ENCODE data around the gene SLC4A11.

Gene SLC4A11

DNA sequence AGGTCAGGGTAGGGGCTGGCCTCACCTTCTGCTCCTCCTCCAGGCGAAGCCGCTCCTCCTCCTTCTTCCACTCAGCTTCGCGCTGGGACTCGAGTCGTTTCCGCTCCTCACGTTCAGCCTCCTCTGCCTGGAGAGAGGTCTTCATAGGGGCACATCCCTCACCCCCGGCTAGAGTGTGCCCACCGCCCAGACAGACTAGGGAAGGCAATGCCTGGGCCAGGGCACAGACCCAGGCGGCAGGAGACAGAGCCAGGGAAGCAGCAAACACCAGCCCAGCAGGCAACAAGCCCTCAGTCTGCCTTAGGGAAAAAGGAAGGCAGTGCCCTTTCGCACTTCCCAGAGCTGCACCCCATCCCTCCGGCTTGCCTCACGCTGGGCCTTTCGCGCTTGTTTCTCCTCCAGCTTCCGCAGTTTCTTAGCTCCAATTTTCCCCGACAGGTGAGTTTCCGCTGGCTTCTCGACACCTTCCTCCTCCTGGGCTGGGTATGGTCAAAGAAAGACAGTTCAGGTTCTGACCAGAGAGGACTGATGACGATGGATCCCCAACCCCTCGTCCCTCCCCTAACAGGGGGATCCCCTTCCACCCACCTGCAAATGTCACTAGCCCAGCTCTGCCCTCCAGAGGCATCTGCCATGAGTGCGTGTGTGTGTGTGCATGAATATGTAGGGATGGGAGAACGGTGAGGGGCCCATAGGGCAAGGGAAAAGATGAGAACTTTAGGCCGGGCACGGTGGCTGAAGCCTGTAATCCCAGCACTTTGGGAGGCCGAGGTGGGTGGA, 38.8 kb downstream of the SLC4A11 start:
- Histone ChIP-seq H3K36me3 (replicated peaks; ENCODE audit: low read depth, low read length) (peaks cover 48% of the 10 kb centered on the region), H3K4me2 (ENCODE audit: low read length) (no peak overlapping the region), H3K4me1 (ENCODE audit: low read length) (peaks cover 7% of the 10 kb centered on the region; the same call in 1 of the 2 replicates), H3K79me2 (ENCODE audit: low read length) (peaks cover 24% of the 10 kb centered on the region), H2AFZ (ENCODE audit: low read depth, low read length) (no peak overlapping the region), H4K20me1 (ENCODE audit: insufficient read depth, low read length) (no peaks in the 10 kb centered on the region), H3K27ac (ENCODE audit: low read length) (no peak overlapping the region), H3K9ac (ENCODE audit: low read length) (no peak overlapping the region), H3K27me3 (ENCODE audit: low read depth, low read length) (no peaks in the 10 kb centered on the region), H3K4me3 (ENCODE audit: low read length) (no peak overlapping the region), H3K9me3 (ENCODE audit: insufficient read depth, low read length) (no peaks in the 10 kb centered on the region)
- TF ChIP-seq CTCF (IDR thresholded peaks at IDR 0.05; ENCODE audit: low read depth, low read length), result no peak
- no peak for TF ChIP-seq EZH2phosphoT487 (IDR thresholded peaks at IDR 0.05; ENCODE audit: low read depth)

GRCh38 chr20:3199206-3199605, 39.8 kb downstream of the SLC4A11 start:
- H3K27ac ChIP-seq (ENCODE audit: low read length), result no peak overlapping the region
- H3K4me3 ChIP-seq (ENCODE audit: low read length), result no peak overlapping the region
- TF ChIP-seq EZH2phosphoT487 (IDR thresholded peaks at IDR 0.05; ENCODE audit: low read depth) (no peak), CTCF (IDR thresholded peaks at IDR 0.05; ENCODE audit: low read depth, low read length) (no peak)
- H3K79me2 ChIP-seq (ENCODE audit: low read length), result peaks cover 22% of the 10 kb centered on the region
- no peak overlapping the region for H3K9ac ChIP-seq (ENCODE audit: low read length)
- no peaks in the 10 kb centered on the region for H3K9me3 ChIP-seq (ENCODE audit: insufficient read depth, low read length)
- H3K4me1 ChIP-seq (ENCODE audit: low read length), result peaks cover 7% of the 10 kb centered on the region; the same call in 1 of the 2 replicates
- no peak overlapping the region for H2AFZ ChIP-seq (ENCODE audit: low read depth, low read length)
- H4K20me1 ChIP-seq (ENCODE audit: insufficient read depth, low read length), result no peaks in the 10 kb centered on the region
- H3K36me3 ChIP-seq (replicated peaks; ENCODE audit: low read depth, low read length), result peaks cover 57% of the 10 kb centered on the region
- H3K27me3 ChIP-seq (ENCODE audit: low read depth, low read length), result no peaks in the 10 kb centered on the region
- no peak overlapping the region for H3K4me2 ChIP-seq (ENCODE audit: low read length)

GRCh38 chr20:3195590-3196237, 43.3 kb downstream of the SLC4A11 start:
- Histone ChIP-seq H3K27ac (ENCODE audit: low read length) (no peak overlapping the region), H3K9me3 (ENCODE audit: insufficient read depth, low read length) (no peaks in the 10 kb centered on the region), H4K20me1 (ENCODE audit: insufficient read depth, low read length) (no peaks in the 10 kb centered on the region), H3K79me2 (ENCODE audit: low read length) (no peaks in the 10 kb centered on the region), H3K4me3 (ENCODE audit: low read length) (no peak overlapping the region), H3K36me3 (replicated peaks; ENCODE audit: low read depth, low read length) (peaks cover 75% of the 10 kb centered on the region), H2AFZ (ENCODE audit: low read depth, low read length) (no peak overlapping the region), H3K4me1 (ENCODE audit: low read length) (no peaks in the 10 kb centered on the region), H3K4me2 (ENCODE audit: low read length) (no peak overlapping the region), H3K9ac (ENCODE audit: low read length) (no peak overlapping the region), H3K27me3 (ENCODE audit: low read depth, low read length) (no peaks in the 10 kb centered on the region)
- no peak for TF ChIP-seq EZH2phosphoT487 (IDR thresholded peaks at IDR 0.05; ENCODE audit: low read depth)

GRCh38 chr20:3194617-3195280, 44.2 kb downstream of the SLC4A11 start:
- H3K27ac ChIP-seq (ENCODE audit: low read length), result no peak overlapping the region

More at GRCh38 chr20:3194617-3195280, 44.2 kb downstream of the SLC4A11 start:
- Histone ChIP-seq H3K4me2 (ENCODE audit: low read length) (no peak overlapping the region), H3K79me2 (ENCODE audit: low read length) (no peaks in the 10 kb centered on the region), H3K9me3 (ENCODE audit: insufficient read depth, low read length) (no peaks in the 10 kb centered on the region), H2AFZ (ENCODE audit: low read depth, low read length) (no peak overlapping the region), H3K36me3 (replicated peaks; ENCODE audit: low read depth, low read length) (peaks cover 73% of the 10 kb centered on the region), H3K4me1 (ENCODE audit: low read length) (no peaks in the 10 kb centered on the region), H3K4me3 (ENCODE audit: low read length) (no peak overlapping the region), H3K9ac (ENCODE audit: low read length) (no peak overlapping the region), H4K20me1 (ENCODE audit: insufficient read depth, low read length) (no peaks in the 10 kb centered on the region; the same call in 1 of the 2 replicates), H3K27me3 (ENCODE audit: low read depth, low read length) (no peaks in the 10 kb centered on the region)
- no peak for TF ChIP-seq CTCF (IDR thresholded peaks at IDR 0.05; ENCODE audit: low read depth, low read length)
- TF ChIP-seq EZH2phosphoT487 (IDR thresholded peaks at IDR 0.05; ENCODE audit: low read depth), result no peak
